Measurements from ENCODE around the gene CR1. TPM values are rescaled to one million over a fixed set of nuclear protein-coding genes. Genes with fewer than 3 reads are reported as not detected.
"Not testable (repeated sequence)": the region's sequence is repeated elsewhere in the genome, so short reads cannot be mapped to it uniquely, and the experiment has no call there.

Gene CR1
- total RNA-seq, 1 donor from 2014 or later: not detected

- DNase-seq (ENCODE audit: low read depth): no peak
Observed at GRCh38 chr1:207644166-207644851, 148.4 kb downstream of the CR1 start.

GRCh38 chr1:207644852-207645634, 149.1 kb downstream of the CR1 start, which contains the start of gene CR1L:
TSS of gene CR1L (plus strand) at chr1:207645133. CDS start at chr1:207645234, 101 bp downstream.
- DNase-seq (ENCODE audit: low read depth): peak; percentile 54

- DNase-seq (ENCODE audit: low read depth): no peak
Observed at GRCh38 chr1:207645635-207646081, 149.7 kb downstream of the CR1 start.

GRCh38 chr1:207646171-207646570, 150.2 kb downstream of the CR1 start:
- DNase-seq (ENCODE audit: low read depth): no peak

GRCh38 chr1:207646944-207647579, 151.1 kb downstream of the CR1 start:
- no peak for DNase-seq (ENCODE audit: low read depth)

- no peak for DNase-seq (ENCODE audit: low read depth)
Observed at GRCh38 chr1:207647671-207648333, 151.8 kb downstream of the CR1 start.

DNA sequence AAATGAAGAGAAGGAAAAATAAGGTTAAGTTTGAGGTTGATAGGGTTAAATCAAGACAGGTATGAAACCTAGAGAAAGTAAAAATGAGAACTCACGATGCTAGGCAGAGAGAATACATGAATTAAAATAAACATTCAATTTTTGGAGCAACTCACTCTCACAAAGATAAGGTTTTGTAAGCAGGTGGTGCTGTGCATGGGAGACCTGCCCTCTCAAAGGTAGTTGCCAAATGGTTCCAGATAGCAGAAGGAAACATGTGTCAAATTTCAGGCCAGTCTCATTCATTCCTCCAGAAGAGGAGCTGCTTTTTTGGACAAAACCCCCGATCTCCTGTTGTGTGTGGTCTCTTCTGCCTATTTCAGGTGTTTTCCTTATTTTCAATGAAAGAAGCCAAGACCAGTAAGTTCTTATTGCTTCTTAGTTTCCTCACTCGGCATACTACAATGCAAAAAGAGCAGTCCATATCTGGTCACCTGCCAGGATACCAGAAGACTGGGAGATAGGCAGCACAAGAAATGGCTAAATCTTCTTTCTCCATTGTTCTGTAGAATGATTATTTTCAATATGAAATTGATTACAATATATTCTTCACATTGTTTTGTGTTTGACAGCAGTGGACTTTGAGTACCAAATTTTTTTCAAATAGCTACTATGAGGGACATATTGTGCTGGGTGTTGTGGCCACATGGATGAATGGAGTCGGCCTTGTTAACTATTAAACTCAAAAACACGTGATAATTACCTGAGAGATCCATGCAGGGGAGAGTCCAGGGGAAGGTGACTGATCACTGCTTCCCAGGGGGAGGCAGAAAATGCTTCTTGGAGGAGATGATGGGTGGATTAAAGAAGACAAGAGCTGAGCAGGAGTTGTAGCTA, 152.6 kb downstream of the CR1 start:
- DNase-seq (ENCODE audit: low read depth): no peak

- DNase-seq (ENCODE audit: low read depth): no peak
Observed at GRCh38 chr1:207649210-207649753, 153.3 kb downstream of the CR1 start.

GRCh38 chr1:207649865-207650580, 154.1 kb downstream of the CR1 start:
- DNase-seq (ENCODE audit: low read depth): no peak

- no peak for DNase-seq (ENCODE audit: low read depth)
Observed at GRCh38 chr1:207651583-207651982, 155.6 kb downstream of the CR1 start.

GRCh38 chr1:207654320-207654719, 158.4 kb downstream of the CR1 start:
- no peak for DNase-seq (ENCODE audit: low read depth)

GRCh38 chr1:207658408-207658807, 162.5 kb downstream of the CR1 start:
- no peak for DNase-seq (ENCODE audit: low read depth)

GRCh38 chr1:207658904-207659485, 163.0 kb downstream of the CR1 start:
- DNase-seq (ENCODE audit: low read depth): no peak

DNA sequence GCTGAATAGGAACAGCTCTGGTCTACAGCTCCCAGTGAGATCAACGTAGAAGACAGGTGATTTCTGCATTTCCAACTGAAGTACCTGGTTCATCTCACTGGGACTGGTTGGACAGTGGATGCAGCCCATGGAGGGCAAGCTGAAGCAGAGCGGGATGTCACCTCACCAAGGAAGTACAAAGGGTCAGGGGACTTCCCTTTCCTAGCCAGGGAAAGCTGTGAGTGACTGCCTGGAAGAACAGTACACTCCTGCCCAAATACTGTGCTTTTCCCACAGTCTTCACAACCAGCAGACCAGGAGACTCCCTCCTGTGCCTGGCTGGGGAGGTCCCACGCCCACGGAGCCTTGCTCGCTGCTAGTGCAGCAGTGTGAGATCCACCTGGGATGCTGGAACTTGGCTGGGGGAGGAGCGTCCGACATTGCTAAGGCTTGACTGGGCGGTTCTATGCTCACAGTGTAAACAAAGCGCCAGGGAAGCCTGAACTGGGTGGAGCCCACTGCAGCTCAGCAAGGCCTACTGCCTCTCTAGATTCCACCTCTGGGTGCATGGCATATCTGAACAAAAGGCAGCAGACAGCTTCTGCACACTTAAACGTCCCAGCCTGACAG, 163.7 kb downstream of the CR1 start:
- DNase-seq (ENCODE audit: low read depth): no peak

DNA sequence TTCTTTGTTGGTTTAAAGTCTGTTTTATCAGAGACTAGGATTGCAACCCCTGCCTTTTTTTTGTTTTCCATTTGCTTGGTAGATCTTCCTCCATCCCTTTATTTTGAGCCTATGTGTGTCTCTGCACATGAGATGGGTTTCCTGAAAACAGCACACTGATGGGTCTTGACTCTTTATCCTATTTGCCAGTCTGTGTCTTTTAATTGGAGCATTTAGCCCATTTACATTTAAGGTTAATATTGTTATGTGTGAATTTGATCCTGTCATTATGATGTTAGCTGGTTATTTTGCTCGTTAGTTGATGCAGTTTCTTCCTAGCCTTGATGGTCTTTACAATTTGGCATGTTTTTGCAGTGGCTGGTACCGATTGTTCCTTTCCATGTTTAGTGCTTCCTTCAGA, 165.5 kb downstream of the CR1 start:
- not testable (repeated sequence) for DNase-seq (ENCODE audit: low read depth)

DNA sequence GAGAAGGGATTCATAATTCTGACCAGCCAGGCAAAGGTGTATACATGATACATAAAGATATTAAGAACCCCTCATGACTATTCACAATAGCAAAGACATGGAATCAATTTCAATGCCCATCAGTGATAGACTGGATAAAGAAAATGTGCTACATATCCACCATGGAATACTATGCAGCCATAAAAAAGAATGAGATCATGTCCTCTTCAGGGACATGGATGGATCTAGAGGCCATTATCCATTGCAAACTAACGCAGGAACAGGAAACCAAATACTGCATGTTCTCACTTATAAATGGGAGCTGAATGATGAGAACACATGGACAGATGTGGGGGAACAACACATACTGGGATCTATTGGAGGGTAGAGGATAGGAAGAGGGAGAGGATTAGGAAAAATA, 170.4 kb downstream of the CR1 start:
- no peak for DNase-seq (ENCODE audit: low read depth)

- no peak for DNase-seq (ENCODE audit: low read depth)
Observed at GRCh38 chr1:207669528-207670009, 173.6 kb downstream of the CR1 start.

GRCh38 chr1:207670192-207670591, 174.2 kb downstream of the CR1 start:
- DNase-seq (ENCODE audit: low read depth): no peak

DNA sequence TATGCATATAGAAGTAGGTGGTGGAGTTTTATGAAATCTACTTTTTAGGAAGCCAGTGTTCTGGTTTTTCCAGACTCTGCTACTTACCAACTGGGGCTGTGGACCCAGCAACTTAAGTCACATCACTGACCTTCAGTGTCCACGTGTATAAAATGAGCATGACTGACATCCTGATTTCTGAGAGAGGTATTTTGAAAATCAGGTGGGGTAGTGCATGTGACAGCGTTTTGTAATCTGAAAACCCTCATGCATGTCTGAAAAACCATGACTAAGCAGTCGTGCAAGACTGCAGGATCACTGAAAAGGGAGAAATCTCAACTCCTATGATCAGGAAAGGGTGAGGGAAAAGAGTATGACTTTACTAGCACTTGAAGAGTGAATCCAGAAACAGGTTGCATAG, 175.0 kb downstream of the CR1 start:
- no peak for DNase-seq (ENCODE audit: low read depth)
